ENCODE results near the gene DCUN1D1.

The DCUN1D1 gene

DNA sequence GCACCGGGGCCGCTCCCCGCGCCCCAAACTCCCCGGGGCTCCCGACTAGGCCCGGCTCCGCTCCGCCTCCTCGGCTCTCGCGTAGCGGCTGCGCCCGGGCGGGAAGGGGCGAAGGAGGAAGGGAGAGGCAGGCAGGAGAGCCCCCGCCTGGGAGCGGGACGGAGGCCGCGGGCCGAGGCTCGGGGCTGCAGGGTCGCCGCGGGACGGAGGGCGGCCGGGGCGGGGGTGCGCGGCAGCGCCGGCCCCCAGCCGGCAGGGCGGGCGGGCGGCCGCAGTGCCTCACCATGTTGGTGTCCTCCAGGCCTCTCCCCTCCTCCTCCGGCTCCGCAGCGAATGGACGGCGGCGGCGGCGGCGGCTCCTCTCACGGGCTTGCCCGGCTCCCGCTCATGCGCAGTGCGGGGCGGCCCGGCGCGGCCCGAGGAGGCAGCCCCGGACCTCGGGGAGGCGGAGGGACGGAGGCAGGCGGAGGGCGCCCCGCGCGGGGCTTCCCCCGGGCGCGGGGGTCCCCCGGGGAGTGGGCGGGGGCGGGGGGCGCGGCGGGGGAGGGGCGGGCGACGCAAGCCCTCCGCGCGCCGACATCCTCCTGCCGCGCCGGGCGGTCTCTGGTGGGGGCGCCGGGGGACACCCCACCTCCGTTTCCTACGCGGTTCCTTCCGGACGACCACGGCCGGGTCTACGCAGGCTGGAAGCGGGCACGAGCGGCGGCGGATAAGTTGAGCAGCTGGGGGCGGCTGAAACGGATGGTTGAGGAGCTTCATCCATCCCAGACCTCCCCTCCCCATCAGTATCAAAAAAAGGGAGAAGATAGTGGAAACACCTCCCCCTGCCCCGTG is at the start of gene DCUN1D1:
Gene DCUN1D1, minus strand, starts transcription at position 335 of the 834 bp plus-strand sequence. Its CDS starts 49 bp downstream, at position 286.
- H3K4me3 ChIP-seq (replicated peaks; ENCODE audit: low read depth, low read length): peak within 1 kb of the TSS; percentile 83
- DNase-seq (ENCODE audit: low read depth): peak; percentile 81
- TF ChIP-seq, protein P1, sequence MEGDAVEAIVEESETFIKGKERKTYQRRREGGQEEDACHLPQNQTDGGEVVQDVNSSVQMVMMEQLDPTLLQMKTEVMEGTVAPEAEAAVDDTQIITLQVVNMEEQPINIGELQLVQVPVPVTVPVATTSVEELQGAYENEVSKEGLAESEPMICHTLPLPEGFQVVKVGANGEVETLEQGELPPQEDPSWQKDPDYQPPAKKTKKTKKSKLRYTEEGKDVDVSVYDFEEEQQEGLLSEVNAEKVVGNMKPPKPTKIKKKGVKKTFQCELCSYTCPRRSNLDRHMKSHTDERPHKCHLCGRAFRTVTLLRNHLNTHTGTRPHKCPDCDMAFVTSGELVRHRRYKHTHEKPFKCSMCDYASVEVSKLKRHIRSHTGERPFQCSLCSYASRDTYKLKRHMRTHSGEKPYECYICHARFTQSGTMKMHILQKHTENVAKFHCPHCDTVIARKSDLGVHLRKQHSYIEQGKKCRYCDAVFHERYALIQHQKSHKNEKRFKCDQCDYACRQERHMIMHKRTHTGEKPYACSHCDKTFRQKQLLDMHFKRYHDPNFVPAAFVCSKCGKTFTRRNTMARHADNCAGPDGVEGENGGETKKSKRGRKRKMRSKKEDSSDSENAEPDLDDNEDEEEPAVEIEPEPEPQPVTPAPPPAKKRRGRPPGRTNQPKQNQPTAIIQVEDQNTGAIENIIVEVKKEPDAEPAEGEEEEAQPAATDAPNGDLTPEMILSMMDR (IDR thresholded peaks at IDR 0.05; ENCODE audit: low read length, missing control alignments): no peak

DNA sequence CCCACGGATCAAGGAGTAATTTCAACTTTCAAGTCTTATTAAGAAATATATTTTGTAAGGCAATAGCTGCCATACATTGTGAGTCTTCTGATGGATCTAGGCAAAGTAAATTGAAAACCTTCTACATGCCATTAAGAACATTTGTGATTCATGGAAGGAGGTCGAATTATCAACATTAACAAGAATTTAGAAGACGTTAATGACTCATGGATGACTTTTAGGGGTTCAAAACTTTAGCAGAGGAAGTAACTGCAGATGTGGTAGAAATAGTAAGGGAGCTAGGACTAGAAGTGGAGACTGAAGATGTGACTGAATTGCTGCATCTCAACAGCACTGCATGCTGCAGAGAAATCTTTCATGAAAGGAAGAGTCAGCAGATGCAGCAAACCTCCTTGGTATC is 48.1 kb upstream of the DCUN1D1 start:
- H3K4me3 ChIP-seq (replicated peaks; ENCODE audit: low read depth, low read length): no peak overlapping the region
- TF ChIP-seq, protein P1 (IDR thresholded peaks at IDR 0.05; ENCODE audit: low read length, missing control alignments): no peak
- DNase-seq (ENCODE audit: low read depth): no peak

DNA sequence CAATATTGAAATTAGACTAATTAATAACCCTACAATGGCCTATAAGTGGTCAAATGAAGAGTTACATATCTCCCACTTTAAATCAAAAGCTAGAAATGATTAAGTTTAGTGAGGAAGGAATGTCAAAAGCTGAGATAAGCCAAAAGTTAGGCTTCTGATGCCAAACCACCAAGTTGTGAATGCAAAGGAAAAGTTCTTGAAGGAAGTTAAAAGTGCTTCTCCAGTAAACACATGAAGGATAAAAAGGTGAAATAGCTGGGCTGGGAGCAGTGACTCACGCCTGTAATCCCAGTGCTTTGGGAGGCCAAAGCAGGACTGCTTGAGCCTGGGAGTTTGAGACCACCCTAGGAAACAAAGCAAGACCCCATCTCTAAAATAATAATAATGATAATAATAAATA is 46.9 kb upstream of the DCUN1D1 start:
- TF ChIP-seq, protein P1 (IDR thresholded peaks at IDR 0.05; ENCODE audit: low read length, missing control alignments): no peak
- no peak overlapping the region for H3K4me3 ChIP-seq (replicated peaks; ENCODE audit: low read depth, low read length)
- DNase-seq (ENCODE audit: low read depth): no peak

DNA sequence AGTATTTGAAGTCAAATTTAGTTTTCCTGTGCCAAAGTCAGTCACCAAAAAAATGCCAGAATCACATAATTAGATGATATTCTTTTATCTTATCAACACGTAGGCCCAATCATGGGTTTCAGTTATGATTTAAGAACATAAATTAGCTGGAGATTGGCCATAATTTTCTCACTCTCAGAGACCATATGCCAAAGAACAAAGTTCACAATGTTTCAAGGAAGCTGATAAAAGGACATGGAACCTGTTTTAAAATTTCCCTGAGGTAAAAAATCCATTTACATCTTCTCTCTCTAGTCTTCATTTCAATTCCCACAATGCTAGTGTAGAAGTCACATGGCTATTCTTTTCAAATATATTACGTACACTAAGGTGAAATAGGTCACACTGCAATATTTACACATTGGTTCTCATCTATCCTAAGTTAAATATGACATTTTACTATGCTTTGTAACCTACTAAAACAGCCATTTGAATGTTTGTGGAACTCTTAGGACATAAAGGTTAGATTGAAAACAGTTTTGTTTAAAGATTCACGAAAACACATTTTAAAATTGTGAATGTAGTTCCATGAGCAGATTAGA is 42.7 kb upstream of the DCUN1D1 start:
- TF ChIP-seq, protein P1 (IDR thresholded peaks at IDR 0.05; ENCODE audit: low read length, missing control alignments): no peak
- no peak overlapping the region for H3K4me3 ChIP-seq (replicated peaks; ENCODE audit: low read depth, low read length)
- no peak for DNase-seq (ENCODE audit: low read depth)

DNA sequence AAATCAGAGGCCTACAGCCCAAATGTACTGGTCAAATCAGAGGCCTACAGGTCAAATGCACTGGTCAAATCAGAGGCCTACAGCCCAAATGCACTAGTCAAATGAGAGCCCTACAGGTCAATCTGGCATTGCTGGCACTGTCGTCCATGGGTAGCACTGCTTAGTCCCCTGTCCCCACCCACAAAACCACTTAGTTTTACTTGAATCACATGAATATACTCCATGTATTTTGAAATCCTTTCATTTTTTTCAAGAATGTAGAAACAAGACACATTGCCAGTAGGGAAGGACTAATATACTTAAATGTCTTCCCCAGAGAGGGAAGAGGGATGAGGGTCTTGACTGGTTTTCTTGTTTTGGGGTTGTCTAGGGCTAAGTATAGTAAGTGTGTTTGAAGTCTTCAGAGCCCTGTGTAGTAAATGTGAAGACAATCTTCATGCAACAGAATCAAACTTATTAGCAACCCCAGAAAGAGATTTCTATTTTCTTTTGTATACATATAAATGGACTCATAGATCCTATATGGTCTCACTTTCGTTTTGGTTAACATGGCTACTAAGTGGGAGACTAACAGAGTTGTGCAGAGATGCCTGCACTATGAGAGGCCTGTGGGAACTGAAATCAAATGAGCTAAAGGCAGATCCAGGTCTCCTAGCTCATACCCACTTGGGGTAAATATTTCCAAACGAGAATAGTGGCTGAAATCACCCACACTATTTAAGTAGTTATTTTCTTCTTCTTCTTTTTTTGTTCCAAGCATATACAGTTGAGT is 38.3 kb upstream of the DCUN1D1 start:
- DNase-seq (ENCODE audit: low read depth): no peak
- no peak overlapping the region for H3K4me3 ChIP-seq (replicated peaks; ENCODE audit: low read depth, low read length)
- TF ChIP-seq, protein P1 (IDR thresholded peaks at IDR 0.05; ENCODE audit: low read length, missing control alignments): no peak

DNA sequence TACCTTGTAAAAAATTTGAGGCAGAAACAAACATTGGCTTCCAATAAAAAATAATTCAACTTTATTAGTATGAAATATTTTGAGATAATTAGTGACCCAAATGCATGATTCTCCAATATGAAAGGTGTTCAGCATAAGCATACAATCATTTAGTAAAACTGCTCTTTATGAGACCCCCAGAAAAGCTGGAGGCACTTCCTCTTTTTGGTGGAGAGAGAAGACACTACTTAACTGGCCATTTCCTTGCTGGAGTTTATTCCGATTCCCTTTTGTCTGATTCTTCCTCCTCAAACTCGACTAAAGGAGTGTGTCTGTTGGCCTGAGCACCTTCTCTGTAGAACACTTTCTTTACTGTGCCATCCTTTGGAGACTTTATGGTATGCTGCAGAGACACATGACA is 34.8 kb upstream of the DCUN1D1 start:
- H3K4me3 ChIP-seq (replicated peaks; ENCODE audit: low read depth, low read length): no peak overlapping the region
- TF ChIP-seq, protein P1 (IDR thresholded peaks at IDR 0.05; ENCODE audit: low read length, missing control alignments): no peak
- DNase-seq (ENCODE audit: low read depth): no peak

All from fibroblast of pulmonary artery (primary cell).